ENCODE measurements around the gene PSMG2.

PSMG2 gene

GRCh38 chr18:12747530-12748315 lies 44.9 kb downstream of the PSMG2 start:
- H3K36me3 ChIP-seq (ENCODE audit: insufficient read depth, low read length) = no peaks in the 10 kb centered on the region
- no peaks in the 10 kb centered on the region for H3K27me3 ChIP-seq (ENCODE audit: insufficient read depth, low read length, poor library complexity, severe bottlenecking)
- H3K9me3 ChIP-seq (ENCODE audit: insufficient read depth, low read depth, low read length) = no peaks in the 10 kb centered on the region
- peaks cover 21% of the 10 kb centered on the region for H3K4me1 ChIP-seq (ENCODE audit: insufficient read depth, low read length, poor library complexity, severe bottlenecking)
- H3K9me2 ChIP-seq (replicated peaks; ENCODE audit: low read depth, low read length) = no peaks in the 10 kb centered on the region
- H2AFZ ChIP-seq (ENCODE audit: low read length) = no peak overlapping the region
- no peaks in the 10 kb centered on the region for H4K20me1 ChIP-seq (ENCODE audit: insufficient read depth, low read length, poor library complexity, severe bottlenecking)
- no peak for TF ChIP-seq EZH2phosphoT487 (IDR thresholded peaks at IDR 0.05; ENCODE audit: borderline replicate concordance)
- H3K79me2 ChIP-seq (ENCODE audit: insufficient read depth, low read length) = no peaks in the 10 kb centered on the region
- H3K4me2 ChIP-seq (ENCODE audit: low read depth, low read length, poor library complexity, severe bottlenecking) = no peak overlapping the region
- H3K4me3 ChIP-seq (ENCODE audit: low read length, poor library complexity, severe bottlenecking) = no peak overlapping the region
- H3F3A ChIP-seq (ENCODE audit: low read depth) = no peaks in the 10 kb centered on the region
- no peak overlapping the region for H3K9ac ChIP-seq (ENCODE audit: low read depth, low read length, poor library complexity, severe bottlenecking)

- H3K79me2 ChIP-seq (ENCODE audit: insufficient read depth, low read length) = no peaks in the 10 kb centered on the region
- H3F3A ChIP-seq (ENCODE audit: low read depth) = no peaks in the 10 kb centered on the region
- no peaks in the 10 kb centered on the region for H3K9me2 ChIP-seq (replicated peaks; ENCODE audit: low read depth, low read length)
- no peak overlapping the region for H2AFZ ChIP-seq (ENCODE audit: low read length)
- H3K4me2 ChIP-seq (ENCODE audit: low read depth, low read length, poor library complexity, severe bottlenecking) = no peak overlapping the region
- H4K20me1 ChIP-seq (ENCODE audit: insufficient read depth, low read length, poor library complexity, severe bottlenecking) = no peaks in the 10 kb centered on the region
- H3K4me3 ChIP-seq (ENCODE audit: low read length, poor library complexity, severe bottlenecking) = no peak overlapping the region
- peaks cover 21% of the 10 kb centered on the region for H3K4me1 ChIP-seq (ENCODE audit: insufficient read depth, low read length, poor library complexity, severe bottlenecking)
- H3K27me3 ChIP-seq (ENCODE audit: insufficient read depth, low read length, poor library complexity, severe bottlenecking) = no peaks in the 10 kb centered on the region
- TF ChIP-seq CTCF (conservative IDR thresholded peaks at IDR 0.05; ENCODE audit: low read length) (no peak), EZH2phosphoT487 (IDR thresholded peaks at IDR 0.05; ENCODE audit: borderline replicate concordance) (no peak)
- H3K9ac ChIP-seq (ENCODE audit: low read depth, low read length, poor library complexity, severe bottlenecking) = no peak overlapping the region
- H3K9me3 ChIP-seq (ENCODE audit: insufficient read depth, low read depth, low read length) = no peaks in the 10 kb centered on the region
- H3K36me3 ChIP-seq (ENCODE audit: insufficient read depth, low read length) = no peaks in the 10 kb centered on the region
Measured at GRCh38 chr18:12748671-12749070, 45.8 kb downstream of the PSMG2 start.

GRCh38 chr18:12749121-12749520 lies 46.3 kb downstream of the PSMG2 start:
- no peak overlapping the region for H3K4me3 ChIP-seq (ENCODE audit: low read length, poor library complexity, severe bottlenecking)
- no peak for TF ChIP-seq EZH2phosphoT487 (IDR thresholded peaks at IDR 0.05; ENCODE audit: borderline replicate concordance)
- H3K9me2 ChIP-seq (replicated peaks; ENCODE audit: low read depth, low read length) = no peaks in the 10 kb centered on the region
- no peak overlapping the region for H3K4me2 ChIP-seq (ENCODE audit: low read depth, low read length, poor library complexity, severe bottlenecking)
- H3K9me3 ChIP-seq (ENCODE audit: insufficient read depth, low read depth, low read length) = no peaks in the 10 kb centered on the region
- no peaks in the 10 kb centered on the region for H3K36me3 ChIP-seq (ENCODE audit: insufficient read depth, low read length)
- no peak overlapping the region for H3K9ac ChIP-seq (ENCODE audit: low read depth, low read length, poor library complexity, severe bottlenecking)
- H4K20me1 ChIP-seq (ENCODE audit: insufficient read depth, low read length, poor library complexity, severe bottlenecking) = no peaks in the 10 kb centered on the region
- H3K27me3 ChIP-seq (ENCODE audit: insufficient read depth, low read length, poor library complexity, severe bottlenecking) = no peaks in the 10 kb centered on the region
- H3F3A ChIP-seq (ENCODE audit: low read depth) = no peaks in the 10 kb centered on the region
- no peaks in the 10 kb centered on the region for H3K79me2 ChIP-seq (ENCODE audit: insufficient read depth, low read length)
- no peak overlapping the region for H2AFZ ChIP-seq (ENCODE audit: low read length)
- H3K4me1 ChIP-seq (ENCODE audit: insufficient read depth, low read length, poor library complexity, severe bottlenecking) = peaks cover 21% of the 10 kb centered on the region

- Histone ChIP-seq H3K27me3 (ENCODE audit: insufficient read depth, low read length, poor library complexity, severe bottlenecking) (no peaks in the 10 kb centered on the region), H3K79me2 (ENCODE audit: insufficient read depth, low read length) (no peaks in the 10 kb centered on the region), H3K4me1 (ENCODE audit: insufficient read depth, low read length, poor library complexity, severe bottlenecking) (peaks cover 21% of the 10 kb centered on the region), H3K9me2 (replicated peaks; ENCODE audit: low read depth, low read length) (no peaks in the 10 kb centered on the region), H3F3A (ENCODE audit: low read depth) (no peaks in the 10 kb centered on the region), H4K20me1 (ENCODE audit: insufficient read depth, low read length, poor library complexity, severe bottlenecking) (no peaks in the 10 kb centered on the region), H2AFZ (ENCODE audit: low read length) (no peak overlapping the region), H3K9ac (ENCODE audit: low read depth, low read length, poor library complexity, severe bottlenecking) (peak overlapping the region; percentile 55), H3K4me3 (ENCODE audit: low read length, poor library complexity, severe bottlenecking) (no peak overlapping the region), H3K9me3 (ENCODE audit: insufficient read depth, low read depth, low read length) (no peaks in the 10 kb centered on the region), H3K36me3 (ENCODE audit: insufficient read depth, low read length) (no peaks in the 10 kb centered on the region), H3K4me2 (ENCODE audit: low read depth, low read length, poor library complexity, severe bottlenecking) (peak overlapping the region; percentile 37)
- TF ChIP-seq EZH2phosphoT487 (IDR thresholded peaks at IDR 0.05; ENCODE audit: borderline replicate concordance) = no peak
- TF ChIP-seq CTCF (conservative IDR thresholded peaks at IDR 0.05; ENCODE audit: low read length) = no peak
Measured at GRCh38 chr18:12750076-12750714, 47.4 kb downstream of the PSMG2 start.

Data from Loucy (cell line).